ENCODE data around the gene KCTD17.

The KCTD17 gene

GRCh38 chr22:37051391-37052385 lies at the start of gene KCTD17:
Gene KCTD17 (plus strand): TSS chr22:37051742. CDS start chr22:37051761, 19 bp downstream.
- DNase-seq (ENCODE audit: low spot score), result peak; percentile 98
- in situ Hi-C loops (cut with MboI; ENCODE audit: low sequenced_read_pairs, unreplicated experiment), result no loop called here
- no peak for TF ChIP-seq CTCF (IDR thresholded peaks at IDR 0.05; ENCODE audit: borderline replicate concordance, control extremely low read depth, extremely low read depth, insufficient read depth, missing control alignments)

- no peak for TF ChIP-seq CTCF (IDR thresholded peaks at IDR 0.05; ENCODE audit: borderline replicate concordance, control extremely low read depth, extremely low read depth, insufficient read depth, missing control alignments)
- no peak for DNase-seq (ENCODE audit: low spot score)
- in situ Hi-C loops (cut with MboI; ENCODE audit: low sequenced_read_pairs, unreplicated experiment), result no loop called here
These were observed 49.7 kb upstream of the KCTD17 start for GRCh38 chr22:37001826-37002225.

GRCh38 chr22:37002633-37003032 lies 48.9 kb upstream of the KCTD17 start:
- no peak for TF ChIP-seq CTCF (IDR thresholded peaks at IDR 0.05; ENCODE audit: borderline replicate concordance, control extremely low read depth, extremely low read depth, insufficient read depth, missing control alignments)
- DNase-seq (ENCODE audit: low spot score), result no peak
- in situ Hi-C loops (cut with MboI; ENCODE audit: low sequenced_read_pairs, unreplicated experiment), result no loop called here

GRCh38 chr22:37007651-37008050 lies 43.9 kb upstream of the KCTD17 start:
- no peak for TF ChIP-seq CTCF (IDR thresholded peaks at IDR 0.05; ENCODE audit: borderline replicate concordance, control extremely low read depth, extremely low read depth, insufficient read depth, missing control alignments)
- in situ Hi-C loops (cut with MboI; ENCODE audit: low sequenced_read_pairs, unreplicated experiment), result no loop called here
- no peak for DNase-seq (ENCODE audit: low spot score)

GRCh38 chr22:37008365-37008764 lies 43.2 kb upstream of the KCTD17 start:
- TF ChIP-seq CTCF (IDR thresholded peaks at IDR 0.05; ENCODE audit: borderline replicate concordance, control extremely low read depth, extremely low read depth, insufficient read depth, missing control alignments), result no peak
- in situ Hi-C loops (cut with MboI; ENCODE audit: low sequenced_read_pairs, unreplicated experiment), result no loop called here
- no peak for DNase-seq (ENCODE audit: low spot score)

GRCh38 chr22:37009490-37009889 lies 42.1 kb upstream of the KCTD17 start:
- in situ Hi-C loops (cut with MboI; ENCODE audit: low sequenced_read_pairs, unreplicated experiment), result no loop called here
- TF ChIP-seq CTCF (IDR thresholded peaks at IDR 0.05; ENCODE audit: borderline replicate concordance, control extremely low read depth, extremely low read depth, insufficient read depth, missing control alignments), result no peak
- no peak for DNase-seq (ENCODE audit: low spot score)
